Right atrium auricular region (tissue), 2 donors: ENCODE measurements around the gene PCDHGA2. TPM values are rescaled to one million over a fixed set of nuclear protein-coding genes. Genes with fewer than 3 reads are reported as not detected.
A peak's percentile ranks its signal among the peaks of the same experiment; 100 is the strongest.
"Not testable (repeated sequence)": the region's sequence is repeated elsewhere in the genome, so short reads cannot be mapped to it uniquely, and the experiment has no call there.

Experiments
- DNase-seq: peaks from one replicate; pipeline ENCODE4 v3.0.0-alpha.2; 2019; ENCODE audit warnings: low spot score
- H3K27ac ChIP-seq, 2 donors: fragments of 200-600 bp; sonication (generic); 1 replicate in 1 of 2; 2 replicates in 1 of 2; pipeline ENCODE4 v1.5.1; 2016 to 2019
- H3K27me3 ChIP-seq, 2 donors: fragments of 200-600 bp; sonication (generic); one replicate each; pipeline versions ENCODE4 v1.5.1 to v1.6.0; 2017 to 2019
- H3K36me3 ChIP-seq: fragments of 200-600 bp; sonication (generic); one replicate; pipeline ENCODE4 v1.5.1; 2016
- H3K4me1 ChIP-seq, 2 donors: fragments of 200-600 bp; sonication (generic); one replicate each; pipeline versions ENCODE4 v1.5.1 to v1.6.0; 2017 to 2019
- H3K4me3 ChIP-seq, 2 donors: fragments of 200-600 bp; sonication (generic); 1 replicate in 1 of 2; 2 replicates in 1 of 2; pipeline ENCODE4 v1.5.1; 2017 to 2019; ENCODE audit warnings: mild to moderate bottlenecking in 1 of 2, moderate library complexity in 1 of 2
- H3K9me3 ChIP-seq, 2 donors: fragments of 200-600 bp; sonication (generic); one replicate each; pipeline ENCODE4 v1.5.1; 2019
- total RNA-seq, 2 donors: library from RNA; depleted of rRNA; stranded (reverse); fragments of >200 nt; gene quantifications; one replicate each; pipeline ENCODE4 v1.1.0, GENCODE V29; 2016
- TF ChIP-seq, protein P1 (sequence below), 2 donors: fragments of 200-600 bp; sonication (generic); IDR thresholded peaks; one replicate each; pipeline ENCODE4 v1.5.1; 2019; ENCODE audit warnings: antibody characterized with exemption in 2 of 2

Gene PCDHGA2
- total RNA-seq, 2 donors from 2014 or later, result 7.5 to 7.7 TPM

GRCh38 chr5:141343953-141344463 is 5.4 kb downstream of the PCDHGA2 start:
- Histone ChIP-seq H3K27me3 (no peaks in the 10 kb centered on the region), H3K9me3 (peaks cover 31 to 81% of the 10 kb centered on the region in 2 donors), H3K4me3 (peak overlapping the region; percentile 35 to 48), H3K27ac (peak overlapping the region; percentile 67 to 68), H3K36me3 (no peaks in the 10 kb centered on the region), H3K4me1 (no peaks in the 10 kb centered on the region)
- TF ChIP-seq, protein P1, sequence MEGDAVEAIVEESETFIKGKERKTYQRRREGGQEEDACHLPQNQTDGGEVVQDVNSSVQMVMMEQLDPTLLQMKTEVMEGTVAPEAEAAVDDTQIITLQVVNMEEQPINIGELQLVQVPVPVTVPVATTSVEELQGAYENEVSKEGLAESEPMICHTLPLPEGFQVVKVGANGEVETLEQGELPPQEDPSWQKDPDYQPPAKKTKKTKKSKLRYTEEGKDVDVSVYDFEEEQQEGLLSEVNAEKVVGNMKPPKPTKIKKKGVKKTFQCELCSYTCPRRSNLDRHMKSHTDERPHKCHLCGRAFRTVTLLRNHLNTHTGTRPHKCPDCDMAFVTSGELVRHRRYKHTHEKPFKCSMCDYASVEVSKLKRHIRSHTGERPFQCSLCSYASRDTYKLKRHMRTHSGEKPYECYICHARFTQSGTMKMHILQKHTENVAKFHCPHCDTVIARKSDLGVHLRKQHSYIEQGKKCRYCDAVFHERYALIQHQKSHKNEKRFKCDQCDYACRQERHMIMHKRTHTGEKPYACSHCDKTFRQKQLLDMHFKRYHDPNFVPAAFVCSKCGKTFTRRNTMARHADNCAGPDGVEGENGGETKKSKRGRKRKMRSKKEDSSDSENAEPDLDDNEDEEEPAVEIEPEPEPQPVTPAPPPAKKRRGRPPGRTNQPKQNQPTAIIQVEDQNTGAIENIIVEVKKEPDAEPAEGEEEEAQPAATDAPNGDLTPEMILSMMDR (IDR thresholded peaks at IDR 0.05), result peak in 1 of 2 donors; percentile 1
- no peak for DNase-seq

- Histone ChIP-seq H3K9me3 (peaks cover 19 to 79% of the 10 kb centered on the region in 2 donors), H3K27ac (no peak overlapping the region), H3K4me1 (no peaks in the 10 kb centered on the region), H3K27me3 (no peaks in the 10 kb centered on the region), H3K4me3 (no peak overlapping the region), H3K36me3 (no peaks in the 10 kb centered on the region)
- TF ChIP-seq, protein P1 (IDR thresholded peaks at IDR 0.05), result no peak
- DNase-seq, result no peak
These were observed 6.8 kb downstream of the PCDHGA2 start for GRCh38 chr5:141345327-141345726.

- not testable (repeated sequence) for H3K4me1 ChIP-seq, H3K4me3 ChIP-seq
- peaks cover 19 to 82% of the 10 kb centered on the region in 2 donors for H3K9me3 ChIP-seq
These were observed 7.5 kb downstream of the PCDHGA2 start for GRCh38 chr5:141346017-141346416.

GRCh38 chr5:141349917-141350619 is 11.5 kb downstream of the PCDHGA2 start, which contains the start of gene PCDHGB1:
PCDHGB1 (plus strand) TSS chr5:141350099; CDS start chr5:141350261, 162 bp downstream.
- no peaks in the 10 kb centered on the region for H3K27me3 ChIP-seq
- TF ChIP-seq, protein P1 (IDR thresholded peaks at IDR 0.05), result peak; percentile 11 to 66
- H3K9me3 ChIP-seq, result peaks cover 10 to 84% of the 10 kb centered on the region in 2 donors
- DNase-seq, result no peak
- H3K36me3 ChIP-seq, result no peaks in the 10 kb centered on the region
- H3K4me1 ChIP-seq, result no peaks in the 10 kb centered on the region
- H3K27ac ChIP-seq, result no peak within 1 kb of the TSS
- peak within 1 kb of the TSS in 1 of 2 donors; percentile 21 for H3K4me3 ChIP-seq

More at GRCh38 chr5:141346017-141346416, 7.5 kb downstream of the PCDHGA2 start:
- H3K27me3 ChIP-seq, DNase-seq, H3K27ac ChIP-seq, H3K36me3 ChIP-seq: not testable (repeated sequence)

DNA sequence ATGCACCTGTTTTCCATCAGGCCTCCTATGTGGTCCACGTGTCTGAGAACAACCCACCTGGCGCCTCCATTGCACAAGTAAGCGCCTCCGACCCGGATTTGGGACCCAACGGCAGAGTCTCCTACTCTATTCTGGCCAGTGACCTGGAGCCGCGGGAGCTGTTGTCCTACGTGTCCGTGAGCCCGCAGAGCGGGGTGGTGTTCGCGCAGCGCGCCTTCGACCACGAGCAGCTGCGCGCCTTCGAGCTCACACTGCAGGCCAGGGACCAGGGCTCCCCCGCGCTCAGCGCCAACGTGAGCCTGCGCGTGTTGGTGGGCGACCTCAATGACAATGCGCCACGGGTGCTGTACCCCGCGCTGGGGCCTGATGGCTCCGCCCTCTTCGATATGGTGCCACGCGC is 13.0 kb downstream of the PCDHGA2 start:
- Histone ChIP-seq H3K27me3 (no peaks in the 10 kb centered on the region), H3K4me1 (no peaks in the 10 kb centered on the region), H3K36me3 (no peaks in the 10 kb centered on the region), H3K4me3 (no peak overlapping the region), H3K27ac (no peak overlapping the region), H3K9me3 (peaks cover 4 to 91% of the 10 kb centered on the region in 2 donors)
- DNase-seq, result no peak
- TF ChIP-seq, protein P1 (IDR thresholded peaks at IDR 0.05), result no peak

DNA sequence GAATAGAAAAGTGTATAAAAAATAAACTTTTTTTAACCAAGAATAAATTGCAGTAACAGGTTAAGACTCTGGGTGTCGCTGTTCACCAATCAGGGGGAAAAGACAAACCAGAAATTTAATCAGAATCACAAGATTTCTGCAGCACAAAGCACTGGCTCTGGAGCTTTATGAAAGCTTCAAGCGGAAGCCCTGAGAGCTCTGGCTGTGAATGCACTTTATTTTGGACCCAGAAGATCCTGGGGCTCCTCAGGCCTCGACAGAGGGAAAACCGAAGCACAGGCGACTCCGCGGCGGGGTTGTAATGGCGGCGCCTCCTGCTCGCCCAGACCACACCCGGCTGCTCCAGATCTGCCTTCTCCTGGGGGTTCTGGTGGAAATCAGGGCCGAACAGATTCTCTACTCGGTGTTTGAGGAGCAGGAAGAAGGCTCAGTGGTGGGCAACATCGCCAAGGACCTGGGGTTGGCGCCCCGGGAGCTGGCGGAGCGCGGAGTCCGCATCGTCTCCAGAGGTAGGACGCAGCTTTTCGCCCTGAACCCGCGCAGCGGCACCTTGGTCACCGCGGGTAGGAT is 16.4 kb downstream of the PCDHGA2 start, which contains the start of gene PCDHGA4:
PCDHGA4 (plus strand) TSS at position 122 of the 570 bp plus-strand sequence; CDS start at position 209, 87 bp downstream.
- DNase-seq, result no peak
- TF ChIP-seq, protein P1 (IDR thresholded peaks at IDR 0.05), result peak in 1 of 2 donors; percentile 67
- peak within 1 kb of the TSS in 1 of 2 donors; percentile 38 for H3K27ac ChIP-seq
- peak within 1 kb of the TSS; percentile 28 to 43 for H3K4me3 ChIP-seq
- H3K36me3 ChIP-seq, result no peaks in the 10 kb centered on the region
- peaks cover 0 to 97% of the 10 kb centered on the region in 2 donors for H3K9me3 ChIP-seq
- H3K27me3 ChIP-seq, result no peaks in the 10 kb centered on the region
- H3K4me1 ChIP-seq, result no peaks in the 10 kb centered on the region
